Natural killer cell (primary cell): ENCODE results near the gene PLCG2. TPM values are rescaled to one million over a fixed set of nuclear protein-coding genes. Genes with fewer than 3 reads are reported as not detected.

Source experiments
- ATAC-seq, 3 donors: fragments of 150-1000 bp in 2 of 3; fragments of 200-7000 bp in 1 of 3; cut with Tn5 transposase; 1 replicate in 1 of 3; 2 replicates in 2 of 3; pipeline ENCODE4 v1.10.0; 2021; ENCODE audit warnings: mild to moderate bottlenecking in 2 of 3, moderate library complexity in 2 of 3
- DNase-seq, 2 donors: peaks; one replicate each; pipeline versions ENCODE4 v3.0.0 to v3.0.0-alpha.2; 2013 to 2021; ENCODE audit warnings: mixed read lengths in 1 of 2
- H3K27ac ChIP-seq: one replicate; pipeline ENCODE4 v1.5.1; 2013; ENCODE audit warnings: mild to moderate bottlenecking, low read length
- H3K27me3 ChIP-seq: one replicate; pipeline ENCODE4 v1.6.1; 2013; ENCODE audit warnings: low read length; ENCODE audit not compliant: control insufficient read depth, insufficient read depth
- H3K36me3 ChIP-seq: one replicate; pipeline ENCODE4 v1.6.1; 2013; ENCODE audit warnings: low read length; ENCODE audit not compliant: control insufficient read depth, insufficient read depth
- H3K4me1 ChIP-seq: one replicate; pipeline ENCODE4 v1.6.1; 2013; ENCODE audit warnings: low read length; ENCODE audit not compliant: control insufficient read depth, insufficient read depth
- H3K4me3 ChIP-seq: one replicate; pipeline ENCODE4 v1.5.1; 2013; ENCODE audit warnings: low read length
- H3K9me3 ChIP-seq: one replicate; pipeline ENCODE4 v1.6.1; 2013; ENCODE audit warnings: low read length; ENCODE audit not compliant: control insufficient read depth, insufficient read depth
- H3K27ac Mint-ChIP-seq, 2 donors: one replicate each; pipeline ENCODE4 v1.8.0; 2022; ENCODE audit warnings: mild to moderate bottlenecking in 2 of 2, mixed read lengths in 2 of 2, moderate library complexity in 1 of 2
- H3K27me3 Mint-ChIP-seq, 2 donors: one replicate each; pipeline ENCODE4 v1.8.0; 2022; ENCODE audit warnings: low read depth in 2 of 2, mixed read lengths in 2 of 2
- H3K36me3 Mint-ChIP-seq: one replicate; pipeline ENCODE4 v1.8.0; 2022; ENCODE audit warnings: mixed read lengths
- H3K4me1 Mint-ChIP-seq, 2 donors: one replicate each; pipeline ENCODE4 v1.8.0; 2022; ENCODE audit warnings: mixed read lengths in 2 of 2
- H3K4me3 Mint-ChIP-seq: one replicate; pipeline ENCODE4 v1.8.0; 2022; ENCODE audit warnings: mild to moderate bottlenecking, moderate library complexity, mixed read lengths
- H3K9me3 Mint-ChIP-seq, 2 donors: one replicate each; pipeline ENCODE4 v1.8.0; 2022; ENCODE audit warnings: mixed read lengths in 2 of 2
- WGBS: methylation state at CpG from one replicate; pipeline ENCODE4 v1.1.7; 2013; ENCODE audit warnings: missing lambda C conversion rate; ENCODE audit not compliant: insufficient coverage; 5-methylcytosine and 5-hydroxymethylcytosine counted together
- intact Hi-C: fragments of 100-400 bp; cut with micrococcal nuclease; formaldehyde crosslinking; loops from one replicate; pipeline ENCODE4 v1.14.2; 2022
- total RNA-seq, 4 donors: library from RNA; stranded (reverse); fragments of 120-200 nt in 1 of 4; gene quantifications; one replicate each; pipeline versions ENCODE4 v1.2.3 to v1.2.4, GENCODE V29; 2013 to 2022
- TF ChIP-seq, protein P1 (sequence below): fragments of 200-600 bp; IDR thresholded peaks from one replicate; pipeline ENCODE4 v1.8.0; 2022; ENCODE audit warnings: antibody characterized with exemption

PLCG2 gene
- total RNA-seq, 3 donors from 2014 or later (not counting 1 experiment from before 2014, with no cell fraction given) = 250 to 298 (median 285) TPM

- H3K4me3 ChIP-seq = no peak overlapping the region
- intact Hi-C loops = no loop called here
- H3K27ac ChIP-seq = no peak overlapping the region
- H3K9me3 Mint-ChIP-seq = no peaks in the 10 kb centered on the region
- no peaks in the 10 kb centered on the region for H3K9me3 ChIP-seq
- no peaks in the 10 kb centered on the region for H3K27me3 Mint-ChIP-seq
- H3K4me1 ChIP-seq = no peaks in the 10 kb centered on the region
- no peaks in the 10 kb centered on the region for H3K27me3 ChIP-seq
- DNase-seq (no peak), ATAC-seq (no peak)
- H3K36me3 ChIP-seq = peaks cover 87% of the 10 kb centered on the region
- WGBS = 98% methylated on average over 8 of the region's 8 CpGs
- H3K4me1 Mint-ChIP-seq = peaks cover 8 to 14% of the 10 kb centered on the region in 2 donors
- H3K4me3 Mint-ChIP-seq = no peak overlapping the region
- H3K27ac Mint-ChIP-seq = peak overlapping the region in 1 of 2 donors; percentile 72
- peaks cover 23% of the 10 kb centered on the region for H3K36me3 Mint-ChIP-seq
- TF ChIP-seq, protein P1, sequence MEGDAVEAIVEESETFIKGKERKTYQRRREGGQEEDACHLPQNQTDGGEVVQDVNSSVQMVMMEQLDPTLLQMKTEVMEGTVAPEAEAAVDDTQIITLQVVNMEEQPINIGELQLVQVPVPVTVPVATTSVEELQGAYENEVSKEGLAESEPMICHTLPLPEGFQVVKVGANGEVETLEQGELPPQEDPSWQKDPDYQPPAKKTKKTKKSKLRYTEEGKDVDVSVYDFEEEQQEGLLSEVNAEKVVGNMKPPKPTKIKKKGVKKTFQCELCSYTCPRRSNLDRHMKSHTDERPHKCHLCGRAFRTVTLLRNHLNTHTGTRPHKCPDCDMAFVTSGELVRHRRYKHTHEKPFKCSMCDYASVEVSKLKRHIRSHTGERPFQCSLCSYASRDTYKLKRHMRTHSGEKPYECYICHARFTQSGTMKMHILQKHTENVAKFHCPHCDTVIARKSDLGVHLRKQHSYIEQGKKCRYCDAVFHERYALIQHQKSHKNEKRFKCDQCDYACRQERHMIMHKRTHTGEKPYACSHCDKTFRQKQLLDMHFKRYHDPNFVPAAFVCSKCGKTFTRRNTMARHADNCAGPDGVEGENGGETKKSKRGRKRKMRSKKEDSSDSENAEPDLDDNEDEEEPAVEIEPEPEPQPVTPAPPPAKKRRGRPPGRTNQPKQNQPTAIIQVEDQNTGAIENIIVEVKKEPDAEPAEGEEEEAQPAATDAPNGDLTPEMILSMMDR = no peak
Observed at GRCh38 chr16:81904320-81904719, 125.2 kb downstream of the PLCG2 start.

DNA sequence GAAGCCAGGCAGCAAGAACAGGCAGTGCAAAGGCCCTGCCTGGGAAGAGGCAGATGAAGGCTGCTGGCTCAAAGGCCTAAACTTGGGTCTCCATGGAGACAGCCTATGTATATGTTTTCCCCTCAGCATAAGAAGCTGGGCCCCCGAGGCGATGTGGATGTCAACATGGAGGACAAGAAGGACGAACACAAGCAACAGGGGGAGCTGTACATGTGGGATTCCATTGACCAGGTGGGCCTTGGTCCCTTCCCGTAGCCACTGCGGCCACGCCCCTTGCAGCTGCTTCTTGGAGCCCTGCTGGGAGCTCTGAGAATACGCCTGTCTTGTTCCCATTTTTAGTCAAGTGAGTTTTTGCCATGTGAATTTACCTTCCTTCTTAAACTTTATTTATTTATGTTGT, 126.2 kb downstream of the PLCG2 start:
- 80% methylated on average over 6 of the region's 7 CpGs for WGBS
- DNase-seq (no peak), ATAC-seq (no peak)
- no peak overlapping the region for H3K27ac Mint-ChIP-seq
- H3K9me3 ChIP-seq = no peaks in the 10 kb centered on the region
- no peaks in the 10 kb centered on the region for H3K27me3 ChIP-seq
- no peaks in the 10 kb centered on the region for H3K4me1 ChIP-seq
- H3K4me1 Mint-ChIP-seq = peaks cover 8 to 14% of the 10 kb centered on the region in 2 donors
- H3K4me3 Mint-ChIP-seq = no peak overlapping the region
- peaks cover 23% of the 10 kb centered on the region for H3K36me3 Mint-ChIP-seq
- intact Hi-C loops = no loop called here
- no peaks in the 10 kb centered on the region for H3K9me3 Mint-ChIP-seq
- no peak overlapping the region for H3K4me3 ChIP-seq
- H3K27me3 Mint-ChIP-seq = no peaks in the 10 kb centered on the region
- peaks cover 83% of the 10 kb centered on the region for H3K36me3 ChIP-seq
- TF ChIP-seq, protein P1 = no peak
- no peak overlapping the region for H3K27ac ChIP-seq

GRCh38 chr16:81907681-81908080, 128.6 kb downstream of the PLCG2 start:
- H3K27me3 Mint-ChIP-seq = no peaks in the 10 kb centered on the region
- H3K27ac Mint-ChIP-seq = no peak overlapping the region
- Histone ChIP-seq H3K27ac (no peak overlapping the region), H3K4me1 (no peaks in the 10 kb centered on the region), H3K27me3 (no peaks in the 10 kb centered on the region), H3K36me3 (peaks cover 70% of the 10 kb centered on the region), H3K9me3 (no peaks in the 10 kb centered on the region), H3K4me3 (no peak overlapping the region)
- WGBS = 84% methylated on average over 8 of the region's 8 CpGs
- intact Hi-C loops = no loop called here
- no peak overlapping the region for H3K4me3 Mint-ChIP-seq
- TF ChIP-seq, protein P1 = no peak
- ATAC-seq (no peak), DNase-seq (no peak)
- peaks cover 21% of the 10 kb centered on the region for H3K36me3 Mint-ChIP-seq
- H3K9me3 Mint-ChIP-seq = no peaks in the 10 kb centered on the region
- peaks cover 5 to 10% of the 10 kb centered on the region in 2 donors for H3K4me1 Mint-ChIP-seq
